Epithelial cell of prostate (primary cell): ENCODE measurements around the gene ZNHIT1.
"Not testable (repeated sequence)": the region's sequence is repeated elsewhere in the genome, so short reads cannot be mapped to it uniquely, and the experiment has no call there.

Experiments
- DNase-seq: peaks from one replicate; pipeline ENCODE4 v3.0.0-alpha.2; 2011; ENCODE audit warnings: low read depth, low spot score
- H3K27ac ChIP-seq: fragments of 450-650 bp; 2 replicates; pipeline ENCODE4 v1.5.1; 2017; ENCODE audit warnings: mild to moderate bottlenecking

ZNHIT1 gene

GRCh38 chr7:101239191-101239950 lies 21.4 kb downstream of the ZNHIT1 start:
- H3K27ac ChIP-seq = no peak overlapping the region
- no peak for DNase-seq

DNA sequence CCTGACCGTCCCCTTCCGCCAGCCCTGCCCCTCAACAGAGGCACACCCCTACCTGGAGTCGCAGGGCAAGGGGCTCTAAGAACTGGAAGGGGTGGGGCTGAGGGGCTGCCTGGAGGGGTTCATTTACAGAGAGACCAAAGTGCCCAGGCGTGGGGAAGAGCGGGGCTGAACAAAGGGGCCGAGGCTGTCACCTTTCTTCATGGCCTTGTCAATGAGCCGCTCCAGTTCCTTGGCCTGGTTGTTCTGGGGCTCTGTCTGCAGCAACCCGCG lies 21.9 kb downstream of the ZNHIT1 start:
- no peak overlapping the region for H3K27ac ChIP-seq

GRCh38 chr7:101240226-101241014 lies 22.5 kb downstream of the ZNHIT1 start:
- H3K27ac ChIP-seq = no peak overlapping the region
- DNase-seq = no peak

More for the DNA sequence above, 21.9 kb downstream of the ZNHIT1 start:
- DNase-seq = no peak

DNA sequence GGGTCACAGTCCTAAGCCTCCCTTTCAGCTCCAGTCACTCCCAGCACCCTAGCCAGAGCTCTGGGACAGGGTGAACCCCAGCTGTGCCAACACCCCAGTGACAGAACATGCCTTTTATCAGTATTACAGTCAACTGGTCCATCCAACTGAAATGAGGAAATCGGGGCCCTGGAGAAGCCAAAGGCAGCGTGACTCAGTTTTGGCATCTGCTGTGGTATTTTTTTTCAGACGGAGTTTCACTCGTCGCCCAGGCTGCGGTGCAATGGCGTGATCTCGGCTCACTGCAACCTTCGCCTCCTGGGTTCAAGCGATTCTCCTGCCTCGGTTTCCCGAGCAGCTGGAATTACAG lies 23.0 kb downstream of the ZNHIT1 start:
- peak overlapping the region; percentile 7 for H3K27ac ChIP-seq
- no peak for DNase-seq

DNA sequence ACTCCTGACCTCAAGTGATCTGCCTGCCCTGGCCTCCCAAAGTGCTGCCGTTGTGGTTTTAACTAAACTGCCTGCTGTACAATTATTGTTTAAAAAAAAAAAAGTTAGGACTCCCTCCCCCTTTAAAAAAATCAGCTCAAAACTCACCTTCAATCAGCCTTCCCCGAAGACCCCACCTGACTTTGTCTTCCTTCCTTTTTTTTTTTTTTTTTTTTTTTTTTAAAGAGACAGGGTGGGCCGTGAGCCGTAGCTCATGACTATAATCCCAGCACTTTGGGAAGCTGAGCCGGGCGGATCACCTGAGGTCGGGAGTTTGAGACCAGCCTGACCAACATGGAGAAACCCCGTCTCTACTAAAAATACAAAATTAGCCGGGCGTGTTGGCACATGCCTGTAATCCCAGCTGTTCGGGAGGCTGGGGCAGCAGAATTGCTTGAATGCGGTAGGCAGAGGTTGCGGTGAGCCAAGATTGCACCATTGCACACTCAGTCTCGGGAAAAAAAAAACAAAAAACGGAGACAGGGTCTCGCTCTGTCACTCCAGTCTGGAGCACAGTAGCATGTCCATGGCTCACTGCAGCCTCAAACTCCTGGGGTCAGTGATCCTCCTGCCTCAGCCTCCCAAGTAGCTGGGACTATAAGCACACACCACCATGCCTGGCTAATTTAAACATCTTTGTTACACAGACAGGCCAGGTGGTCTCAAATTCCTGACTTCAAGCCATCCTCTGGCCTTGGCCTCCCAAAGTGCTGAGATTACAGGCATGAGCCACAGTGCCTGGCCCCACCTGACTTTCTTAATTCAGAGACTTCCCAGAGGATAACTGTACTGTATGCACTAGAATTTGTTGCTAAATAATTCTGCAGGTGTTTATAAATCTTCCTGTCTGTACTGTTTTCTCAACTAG lies 23.7 kb downstream of the ZNHIT1 start:
- no peak for DNase-seq
- peak overlapping the region; percentile 7 for H3K27ac ChIP-seq

GRCh38 chr7:101243646-101244374 lies 25.8 kb downstream of the ZNHIT1 start:
- peak overlapping the region; percentile 82 for H3K27ac ChIP-seq
- DNase-seq = no peak

DNA sequence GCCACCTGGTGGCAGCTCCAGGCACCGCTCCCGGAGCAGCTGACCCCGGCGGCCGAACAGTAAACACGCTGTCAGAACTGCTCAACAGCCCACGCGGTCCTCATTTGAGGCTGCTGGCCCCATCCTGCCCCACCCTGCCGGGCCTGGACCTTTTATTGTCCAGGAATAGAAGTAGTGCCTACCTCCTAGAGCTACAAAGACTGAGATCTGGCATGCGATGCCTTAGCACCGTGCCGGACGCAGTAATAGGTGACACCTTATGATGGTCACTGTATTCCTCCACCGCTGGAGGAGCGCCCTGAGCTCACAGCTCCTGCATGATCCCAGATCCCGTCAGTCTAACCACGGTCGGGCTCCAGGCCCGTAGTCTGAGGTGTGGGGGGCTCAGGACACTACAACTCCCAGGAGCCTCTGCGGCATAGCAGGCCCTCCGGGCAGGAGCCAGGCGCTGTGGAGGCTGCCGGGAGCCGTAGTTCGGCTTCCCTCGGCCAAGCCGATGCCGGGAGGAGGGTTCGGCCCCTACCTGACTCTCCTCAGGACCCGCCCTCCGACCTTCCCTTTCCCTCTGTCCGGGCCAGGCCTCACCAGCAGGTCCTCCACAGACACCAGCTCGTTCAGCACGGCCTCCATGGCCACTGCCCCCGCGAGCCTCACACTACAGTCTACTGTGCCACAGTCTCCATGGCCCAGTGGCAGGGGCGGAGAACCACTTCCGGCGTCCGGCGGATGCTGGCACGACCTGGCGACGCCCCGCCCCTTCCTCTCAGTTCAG lies 26.6 kb downstream of the ZNHIT1 start, which contains the start of gene FIS1:
TSS of gene FIS1 (minus strand) at position 707 of the 772 bp plus-strand sequence. CDS start at position 630, 77 bp downstream.
- DNase-seq = peak; percentile 52

DNA sequence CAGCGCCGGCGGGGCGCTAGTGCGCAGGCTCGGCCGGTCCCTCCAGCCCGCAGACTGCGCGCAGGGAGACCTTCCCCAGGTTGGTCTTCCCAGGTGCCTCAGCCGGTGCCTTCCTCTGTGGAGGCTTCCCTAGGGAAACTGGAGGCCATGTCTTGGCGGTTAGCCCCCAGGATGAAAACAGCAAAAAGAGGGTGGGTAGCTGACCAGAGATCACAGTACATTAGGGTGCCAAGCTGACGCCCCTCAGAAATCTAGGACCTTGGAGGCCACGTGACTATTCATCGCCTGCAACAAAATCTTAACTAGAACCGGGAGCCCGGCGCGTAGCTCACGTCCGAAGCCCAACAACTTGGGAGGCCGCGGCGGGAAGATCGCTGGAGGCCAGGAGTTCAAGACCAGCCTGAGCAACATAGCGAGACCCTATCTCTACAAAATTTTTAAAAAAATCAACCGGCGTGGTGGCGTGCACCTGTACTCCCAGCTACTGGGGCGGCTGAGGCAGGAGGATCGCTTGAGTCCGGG lies 27.2 kb downstream of the ZNHIT1 start:
- no peak for DNase-seq
- H3K27ac ChIP-seq = peak overlapping the region; percentile 82

More for the DNA sequence above, 26.6 kb downstream of the ZNHIT1 start, which contains the start of gene FIS1:
- H3K27ac ChIP-seq = peak within 1 kb of the TSS; percentile 82

DNA sequence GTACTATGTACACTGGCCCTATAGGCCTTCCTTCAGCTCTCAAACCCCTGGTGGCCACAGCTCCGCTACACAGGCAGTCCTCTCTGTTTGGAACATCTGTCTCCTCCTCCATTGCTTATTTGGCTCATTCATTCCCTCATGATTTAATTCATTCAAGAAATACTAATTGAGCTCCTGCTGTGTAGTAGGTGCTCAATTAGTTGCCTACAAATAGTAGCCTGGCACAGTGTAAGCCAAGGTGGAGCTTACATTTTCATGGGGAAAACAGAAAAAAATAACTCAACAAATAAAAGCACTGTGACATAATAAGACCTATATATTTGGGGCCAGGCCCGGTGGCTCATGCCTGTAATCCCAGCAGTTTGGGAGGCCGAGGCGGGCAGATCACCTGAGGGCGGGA lies 30.3 kb downstream of the ZNHIT1 start:
- no peak for DNase-seq
- H3K27ac ChIP-seq = no peak overlapping the region

DNA sequence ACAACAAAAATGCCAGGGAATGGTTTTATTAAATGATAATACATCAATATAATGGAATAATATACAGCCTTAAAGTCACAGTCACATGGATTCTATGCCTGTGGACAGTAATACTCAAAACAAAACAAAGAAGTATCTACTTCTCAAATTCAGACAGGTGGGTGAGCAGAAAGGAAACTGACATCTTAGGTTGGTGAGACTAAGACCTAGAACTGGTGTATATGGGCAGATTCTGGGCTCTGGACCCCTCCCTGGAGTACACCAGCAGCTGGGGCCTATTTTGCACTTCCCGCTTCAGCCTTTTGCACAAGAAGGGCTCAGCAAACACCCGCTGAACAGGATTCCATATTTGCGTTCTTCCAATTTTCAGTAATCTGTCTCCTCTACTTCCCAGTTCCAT lies 32.4 kb downstream of the ZNHIT1 start:
- no peak for DNase-seq
- H3K27ac ChIP-seq = no peak overlapping the region

DNA sequence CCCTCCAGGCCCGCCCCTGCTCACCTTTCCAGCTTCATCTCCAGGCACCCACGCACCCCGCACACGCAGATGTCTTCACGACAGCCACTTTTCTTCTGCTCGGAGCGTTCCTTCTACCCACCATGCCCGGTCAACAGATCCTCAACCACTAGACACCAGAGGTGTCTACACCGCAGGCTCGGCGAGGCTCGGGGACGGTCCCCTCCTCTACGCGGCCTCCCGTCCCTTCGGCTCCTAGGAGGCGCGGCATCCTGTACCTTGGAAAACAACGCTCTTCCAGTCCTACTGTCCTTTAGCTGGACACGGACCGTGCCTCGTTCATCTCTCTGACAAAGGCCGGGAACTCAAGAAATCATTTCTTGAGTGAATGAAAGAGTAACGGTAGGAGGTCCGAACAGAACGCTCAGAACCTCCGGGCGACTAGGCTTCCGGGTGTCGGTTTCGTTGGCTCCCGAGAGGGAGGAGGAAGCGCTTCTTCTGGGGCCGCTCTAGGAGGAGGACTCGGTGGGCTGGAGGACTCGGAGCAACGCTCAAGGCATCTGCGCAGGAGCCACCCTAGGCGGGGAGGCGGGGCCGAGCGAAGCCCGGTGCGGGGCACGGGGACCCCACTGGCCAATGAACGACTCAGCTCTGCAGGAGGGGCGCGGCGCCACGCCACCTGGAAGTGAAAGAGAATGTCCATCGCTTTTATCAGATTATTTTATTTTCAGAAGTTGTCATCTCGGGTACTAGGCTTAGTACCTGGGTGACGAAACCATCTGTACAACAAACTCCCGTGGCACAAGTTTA lies 34.1 kb downstream of the ZNHIT1 start:
- peak overlapping the region; percentile 80 for H3K27ac ChIP-seq
- DNase-seq = peak; percentile 94

DNA sequence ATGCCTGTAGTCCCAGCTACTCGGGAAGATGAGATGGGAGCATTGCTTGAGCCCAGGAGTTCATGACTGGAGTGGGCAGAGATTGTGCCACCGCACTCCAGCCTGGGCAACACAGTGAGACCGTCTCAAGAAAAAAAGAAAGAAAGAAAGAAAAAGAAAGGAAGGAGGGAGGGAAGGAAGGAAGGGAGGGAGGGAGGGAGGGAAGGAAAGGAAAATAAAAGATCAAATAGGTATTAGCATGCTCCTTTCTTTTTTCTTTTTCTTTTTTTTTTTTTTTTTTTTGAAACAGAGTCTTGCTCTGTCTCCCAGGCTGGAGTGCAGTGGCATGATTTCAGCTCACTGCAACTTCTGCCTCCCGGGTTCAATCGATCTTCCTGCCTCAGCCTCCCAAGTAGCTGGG lies 35.2 kb downstream of the ZNHIT1 start:
- not testable (repeated sequence) for H3K27ac ChIP-seq

GRCh38 chr7:101255796-101256195 lies 37.8 kb downstream of the ZNHIT1 start:
- no peak for DNase-seq
- no peak overlapping the region for H3K27ac ChIP-seq

More for the DNA sequence above, 35.2 kb downstream of the ZNHIT1 start:
- not testable (repeated sequence) for DNase-seq

GRCh38 chr7:101258243-101258731 lies 40.3 kb downstream of the ZNHIT1 start:
- H3K27ac ChIP-seq = no peak overlapping the region
- no peak for DNase-seq

GRCh38 chr7:101264102-101264706 lies 46.2 kb downstream of the ZNHIT1 start:
- not testable (repeated sequence) for DNase-seq, H3K27ac ChIP-seq

DNA sequence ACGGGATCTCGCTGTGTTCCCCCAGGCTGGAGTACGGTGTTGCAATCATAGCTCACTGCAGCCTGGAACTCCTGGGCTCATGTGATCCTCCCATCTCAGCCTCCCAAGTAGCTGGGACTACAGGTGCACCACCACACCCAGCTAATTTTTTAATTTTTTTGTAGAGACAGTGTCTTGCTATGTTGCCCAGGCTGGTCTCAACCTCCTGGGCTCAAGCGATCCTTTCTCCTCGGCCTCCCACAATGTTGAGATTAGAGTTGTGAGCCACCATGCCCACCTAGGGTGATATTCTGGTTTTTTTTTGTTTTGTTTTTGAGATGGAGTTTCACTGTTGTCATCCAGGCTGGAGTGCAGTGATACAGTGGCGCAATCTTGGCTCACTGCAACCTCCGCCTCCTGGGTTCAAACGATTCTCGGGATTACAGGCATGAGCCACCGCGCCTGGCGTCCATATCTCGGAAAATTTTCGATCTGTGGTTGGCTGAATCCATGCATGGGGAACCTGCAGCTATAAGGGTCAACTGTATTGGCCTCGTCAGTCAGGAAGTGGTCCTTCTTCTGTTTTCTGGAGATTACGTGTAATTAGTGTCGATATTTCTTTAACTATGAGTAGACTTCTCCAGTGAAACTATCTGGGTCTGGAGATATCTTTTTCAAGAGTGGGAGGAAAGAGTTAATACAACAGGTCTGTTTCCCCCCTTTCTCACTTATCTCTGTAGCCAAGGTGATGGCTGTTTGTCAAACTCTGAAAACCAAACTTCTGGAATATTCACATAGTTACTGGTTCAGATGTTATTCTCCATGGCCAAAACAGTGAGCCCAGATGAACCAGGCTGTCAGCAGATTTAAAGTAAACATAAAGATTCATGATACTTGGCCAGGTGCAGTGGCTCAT lies 47.9 kb downstream of the ZNHIT1 start:
- no peak overlapping the region for H3K27ac ChIP-seq
- DNase-seq = no peak

DNA sequence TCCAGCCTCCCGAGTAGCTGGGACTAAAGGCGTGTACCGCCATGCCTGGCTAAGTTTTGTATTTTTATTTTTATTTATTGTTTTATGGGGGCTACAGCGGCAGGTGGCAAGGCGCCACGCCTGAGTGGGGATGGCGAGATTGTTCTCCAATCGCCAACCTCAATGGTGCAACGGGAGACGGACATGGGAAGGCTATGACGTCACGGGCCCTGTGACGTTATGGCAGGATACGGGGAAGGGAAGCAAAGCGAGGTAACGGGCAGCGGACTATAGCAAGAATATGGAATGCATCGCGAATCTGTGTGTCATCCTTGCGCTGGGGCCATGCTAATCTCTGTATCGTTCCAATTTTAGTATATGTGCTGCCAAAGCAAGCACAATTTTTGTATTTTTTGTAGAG lies 51.7 kb downstream of the ZNHIT1 start:
- DNase-seq = no peak
- no peak overlapping the region for H3K27ac ChIP-seq
